ENCODE data around the gene TDRD10.

TDRD10 gene

DNA sequence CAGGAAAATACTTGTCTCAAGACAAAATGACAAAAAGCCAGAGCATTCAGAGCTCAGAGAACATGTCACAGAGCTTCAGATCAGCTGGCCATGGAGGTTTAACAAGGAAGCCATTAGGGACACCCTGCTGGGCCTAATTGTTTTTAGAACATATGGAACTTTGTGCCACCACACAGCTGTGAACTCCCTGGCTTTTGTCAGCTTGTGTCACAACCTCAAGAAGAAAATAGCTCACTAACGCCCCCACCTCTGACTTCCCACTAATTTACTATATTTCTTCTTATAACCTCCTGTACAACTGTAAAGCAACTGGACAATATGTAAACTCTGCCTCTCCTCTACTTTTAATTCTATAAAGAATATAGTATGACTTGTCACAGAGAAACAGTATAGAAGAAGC is 21.0 kb upstream of the TDRD10 start (continued):
- TF ChIP-seq, protein P1, sequence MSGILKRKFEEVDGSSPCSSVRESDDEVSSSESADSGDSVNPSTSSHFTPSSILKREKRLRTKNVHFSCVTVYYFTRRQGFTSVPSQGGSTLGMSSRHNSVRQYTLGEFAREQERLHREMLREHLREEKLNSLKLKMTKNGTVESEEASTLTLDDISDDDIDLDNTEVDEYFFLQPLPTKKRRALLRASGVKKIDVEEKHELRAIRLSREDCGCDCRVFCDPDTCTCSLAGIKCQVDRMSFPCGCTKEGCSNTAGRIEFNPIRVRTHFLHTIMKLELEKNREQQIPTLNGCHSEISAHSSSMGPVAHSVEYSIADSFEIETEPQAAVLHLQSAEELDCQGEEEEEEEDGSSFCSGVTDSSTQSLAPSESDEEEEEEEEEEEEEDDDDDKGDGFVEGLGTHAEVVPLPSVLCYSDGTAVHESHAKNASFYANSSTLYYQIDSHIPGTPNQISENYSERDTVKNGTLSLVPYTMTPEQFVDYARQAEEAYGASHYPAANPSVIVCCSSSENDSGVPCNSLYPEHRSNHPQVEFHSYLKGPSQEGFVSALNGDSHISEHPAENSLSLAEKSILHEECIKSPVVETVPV (CRISPR knock-in tag; IDR thresholded peaks at IDR 0.05): no peak
- no peak for TF ChIP-seq PPARA (CRISPR knock-in tag; IDR thresholded peaks at IDR 0.05; ENCODE audit: borderline replicate concordance)

DNA sequence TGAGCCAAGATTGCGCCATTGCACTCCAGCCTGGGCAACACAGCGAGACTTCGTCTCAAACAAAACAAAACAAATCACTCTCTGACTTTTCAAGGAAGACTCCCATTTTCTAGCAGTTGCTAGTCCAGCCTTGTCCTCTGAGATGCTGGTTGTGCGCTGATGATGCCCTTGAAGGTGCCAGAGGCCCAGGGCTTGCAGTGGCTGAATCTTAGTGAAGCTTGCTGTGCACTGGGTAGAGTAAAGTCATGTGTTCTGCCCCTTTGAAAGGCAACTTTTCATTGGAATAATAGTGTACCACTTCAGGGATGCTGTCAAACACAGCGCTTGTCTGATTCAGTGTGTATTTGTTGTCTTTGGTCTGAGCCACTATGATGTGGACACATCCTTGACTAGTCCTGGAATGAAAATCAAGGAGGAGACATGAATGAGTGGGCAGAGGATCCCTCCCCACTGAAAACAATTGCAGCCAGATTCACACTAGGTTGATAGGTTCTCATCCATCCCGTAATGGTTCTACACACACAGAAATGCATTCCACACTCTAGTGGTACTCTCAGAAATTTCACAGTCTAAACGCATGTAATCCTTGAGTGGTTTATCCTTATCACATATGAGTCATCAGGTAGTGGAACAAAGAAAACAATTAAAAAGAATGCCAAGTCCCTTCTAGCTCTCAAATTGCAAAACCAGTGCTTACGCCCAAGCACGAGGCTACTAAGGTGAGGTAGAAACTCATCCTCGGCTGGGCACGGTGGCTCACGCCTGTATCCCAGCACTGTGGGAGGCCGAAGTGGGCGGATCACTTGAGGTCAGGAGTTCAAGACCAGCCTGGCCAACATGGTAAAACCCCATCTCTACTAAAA is 17.8 kb upstream of the TDRD10 start:
- ATAC-seq: no peak
- TF ChIP-seq, protein P2, sequence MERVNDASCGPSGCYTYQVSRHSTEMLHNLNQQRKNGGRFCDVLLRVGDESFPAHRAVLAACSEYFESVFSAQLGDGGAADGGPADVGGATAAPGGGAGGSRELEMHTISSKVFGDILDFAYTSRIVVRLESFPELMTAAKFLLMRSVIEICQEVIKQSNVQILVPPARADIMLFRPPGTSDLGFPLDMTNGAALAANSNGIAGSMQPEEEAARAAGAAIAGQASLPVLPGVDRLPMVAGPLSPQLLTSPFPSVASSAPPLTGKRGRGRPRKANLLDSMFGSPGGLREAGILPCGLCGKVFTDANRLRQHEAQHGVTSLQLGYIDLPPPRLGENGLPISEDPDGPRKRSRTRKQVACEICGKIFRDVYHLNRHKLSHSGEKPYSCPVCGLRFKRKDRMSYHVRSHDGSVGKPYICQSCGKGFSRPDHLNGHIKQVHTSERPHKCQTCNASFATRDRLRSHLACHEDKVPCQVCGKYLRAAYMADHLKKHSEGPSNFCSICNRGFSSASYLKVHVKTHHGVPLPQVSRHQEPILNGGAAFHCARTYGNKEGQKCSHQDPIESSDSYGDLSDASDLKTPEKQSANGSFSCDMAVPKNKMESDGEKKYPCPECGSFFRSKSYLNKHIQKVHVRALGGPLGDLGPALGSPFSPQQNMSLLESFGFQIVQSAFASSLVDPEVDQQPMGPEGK (CRISPR knock-in tag; IDR thresholded peaks at IDR 0.05; ENCODE audit: borderline replicate concordance): no peak
- TF ChIP-seq ZFP30 (CRISPR knock-in tag; IDR thresholded peaks at IDR 0.05) (no peak), RARB (CRISPR knock-in tag; IDR thresholded peaks at IDR 0.05) (no peak), SNAI2 (CRISPR knock-in tag; IDR thresholded peaks at IDR 0.05) (no peak), ARNTL (CRISPR knock-in tag; IDR thresholded peaks at IDR 0.05; ENCODE audit: borderline replicate concordance, low read depth) (no peak), ZNF8 (CRISPR knock-in tag; IDR thresholded peaks at IDR 0.05) (no peak), TOX (CRISPR knock-in tag; IDR thresholded peaks at IDR 0.05; ENCODE audit: borderline replicate concordance) (no peak), BACH2 (CRISPR knock-in tag; IDR thresholded peaks at IDR 0.05; ENCODE audit: borderline replicate concordance) (no peak), ZC3H10 (CRISPR knock-in tag; IDR thresholded peaks at IDR 0.05) (no peak), ZNF70 (CRISPR knock-in tag; IDR thresholded peaks at IDR 0.05) (no peak), PPARA (CRISPR knock-in tag; IDR thresholded peaks at IDR 0.05; ENCODE audit: borderline replicate concordance) (no peak), ZNF565 (CRISPR knock-in tag; conservative IDR thresholded peaks at IDR 0.05; ENCODE audit: low read depth) (no peak)
- TF ChIP-seq, protein P3, sequence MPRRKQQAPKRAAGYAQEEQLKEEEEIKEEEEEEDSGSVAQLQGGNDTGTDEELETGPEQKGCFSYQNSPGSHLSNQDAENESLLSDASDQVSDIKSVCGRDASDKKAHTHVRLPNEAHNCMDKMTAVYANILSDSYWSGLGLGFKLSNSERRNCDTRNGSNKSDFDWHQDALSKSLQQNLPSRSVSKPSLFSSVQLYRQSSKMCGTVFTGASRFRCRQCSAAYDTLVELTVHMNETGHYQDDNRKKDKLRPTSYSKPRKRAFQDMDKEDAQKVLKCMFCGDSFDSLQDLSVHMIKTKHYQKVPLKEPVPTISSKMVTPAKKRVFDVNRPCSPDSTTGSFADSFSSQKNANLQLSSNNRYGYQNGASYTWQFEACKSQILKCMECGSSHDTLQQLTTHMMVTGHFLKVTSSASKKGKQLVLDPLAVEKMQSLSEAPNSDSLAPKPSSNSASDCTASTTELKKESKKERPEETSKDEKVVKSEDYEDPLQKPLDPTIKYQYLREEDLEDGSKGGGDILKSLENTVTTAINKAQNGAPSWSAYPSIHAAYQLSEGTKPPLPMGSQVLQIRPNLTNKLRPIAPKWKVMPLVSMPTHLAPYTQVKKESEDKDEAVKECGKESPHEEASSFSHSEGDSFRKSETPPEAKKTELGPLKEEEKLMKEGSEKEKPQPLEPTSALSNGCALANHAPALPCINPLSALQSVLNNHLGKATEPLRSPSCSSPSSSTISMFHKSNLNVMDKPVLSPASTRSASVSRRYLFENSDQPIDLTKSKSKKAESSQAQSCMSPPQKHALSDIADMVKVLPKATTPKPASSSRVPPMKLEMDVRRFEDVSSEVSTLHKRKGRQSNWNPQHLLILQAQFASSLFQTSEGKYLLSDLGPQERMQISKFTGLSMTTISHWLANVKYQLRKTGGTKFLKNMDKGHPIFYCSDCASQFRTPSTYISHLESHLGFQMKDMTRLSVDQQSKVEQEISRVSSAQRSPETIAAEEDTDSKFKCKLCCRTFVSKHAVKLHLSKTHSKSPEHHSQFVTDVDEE (CRISPR knock-in tag; IDR thresholded peaks at IDR 0.05): no peak
- TF ChIP-seq, protein P4, sequence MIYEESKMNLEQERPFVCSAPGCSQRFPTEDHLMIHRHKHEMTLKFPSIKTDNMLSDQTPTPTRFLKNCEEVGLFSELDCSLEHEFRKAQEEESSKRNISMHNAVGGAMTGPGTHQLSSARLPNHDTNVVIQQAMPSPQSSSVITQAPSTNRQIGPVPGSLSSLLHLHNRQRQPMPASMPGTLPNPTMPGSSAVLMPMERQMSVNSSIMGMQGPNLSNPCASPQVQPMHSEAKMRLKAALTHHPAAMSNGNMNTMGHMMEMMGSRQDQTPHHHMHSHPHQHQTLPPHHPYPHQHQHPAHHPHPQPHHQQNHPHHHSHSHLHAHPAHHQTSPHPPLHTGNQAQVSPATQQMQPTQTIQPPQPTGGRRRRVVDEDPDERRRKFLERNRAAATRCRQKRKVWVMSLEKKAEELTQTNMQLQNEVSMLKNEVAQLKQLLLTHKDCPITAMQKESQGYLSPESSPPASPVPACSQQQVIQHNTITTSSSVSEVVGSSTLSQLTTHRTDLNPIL (CRISPR knock-in tag; IDR thresholded peaks at IDR 0.05; ENCODE audit: low read depth): no peak
- TF ChIP-seq, protein P5, sequence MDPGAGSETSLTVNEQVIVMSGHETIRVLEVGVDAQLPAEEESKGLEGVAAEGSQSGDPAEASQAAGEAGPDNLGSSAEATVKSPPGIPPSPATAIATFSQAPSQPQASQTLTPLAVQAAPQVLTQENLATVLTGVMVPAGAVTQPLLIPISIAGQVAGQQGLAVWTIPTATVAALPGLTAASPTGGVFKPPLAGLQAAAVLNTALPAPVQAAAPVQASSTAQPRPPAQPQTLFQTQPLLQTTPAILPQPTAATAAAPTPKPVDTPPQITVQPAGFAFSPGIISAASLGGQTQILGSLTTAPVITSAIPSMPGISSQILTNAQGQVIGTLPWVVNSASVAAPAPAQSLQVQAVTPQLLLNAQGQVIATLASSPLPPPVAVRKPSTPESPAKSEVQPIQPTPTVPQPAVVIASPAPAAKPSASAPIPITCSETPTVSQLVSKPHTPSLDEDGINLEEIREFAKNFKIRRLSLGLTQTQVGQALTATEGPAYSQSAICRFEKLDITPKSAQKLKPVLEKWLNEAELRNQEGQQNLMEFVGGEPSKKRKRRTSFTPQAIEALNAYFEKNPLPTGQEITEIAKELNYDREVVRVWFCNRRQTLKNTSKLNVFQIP (CRISPR knock-in tag; IDR thresholded peaks at IDR 0.05; ENCODE audit: borderline replicate concordance, low read depth): no peak

DNA sequence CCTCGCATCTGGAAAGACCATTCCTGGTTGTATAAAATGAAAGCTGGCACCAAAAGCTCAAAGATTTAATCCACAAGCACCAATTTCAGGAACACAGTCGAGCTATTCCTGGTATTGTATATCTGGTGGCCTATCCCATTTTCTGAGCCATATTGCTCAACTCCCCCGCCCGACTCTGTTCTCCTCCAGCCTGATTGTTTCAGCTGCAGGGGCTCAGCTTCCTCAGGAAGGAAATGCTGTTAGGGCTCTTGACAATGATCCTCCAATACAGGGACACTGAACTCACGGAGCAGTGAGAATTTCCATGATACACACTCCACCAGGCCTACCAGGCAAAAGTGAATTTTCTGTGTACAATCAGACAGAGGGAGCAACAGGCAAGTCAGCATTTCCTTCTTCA is 16.9 kb upstream of the TDRD10 start:
- ATAC-seq: no peak
- TF ChIP-seq, protein P5 (CRISPR knock-in tag; IDR thresholded peaks at IDR 0.05; ENCODE audit: borderline replicate concordance, low read depth): no peak
- TF ChIP-seq ZC3H10 (CRISPR knock-in tag; IDR thresholded peaks at IDR 0.05) (no peak), ESRRG (CRISPR knock-in tag; IDR thresholded peaks at IDR 0.05) (no peak), ZFP3 (CRISPR knock-in tag; IDR thresholded peaks at IDR 0.05) (no peak), TCF4 (CRISPR knock-in tag; IDR thresholded peaks at IDR 0.05; ENCODE audit: borderline replicate concordance) (no peak), GLIS3 (CRISPR knock-in tag; IDR thresholded peaks at IDR 0.05) (no peak), PPARA (CRISPR knock-in tag; IDR thresholded peaks at IDR 0.05; ENCODE audit: borderline replicate concordance) (no peak), ZNF565 (CRISPR knock-in tag; conservative IDR thresholded peaks at IDR 0.05; ENCODE audit: low read depth) (no peak), ZNF8 (CRISPR knock-in tag; IDR thresholded peaks at IDR 0.05) (no peak), ARNTL (CRISPR knock-in tag; IDR thresholded peaks at IDR 0.05; ENCODE audit: borderline replicate concordance, low read depth) (no peak)

Data from SK-N-SH treated with all-trans-retinoic acid at 6 μM for 48 hours (cell line).